PC-3 (cell line): ENCODE data around the gene SLC27A4. TPM values are rescaled to one million over a fixed set of nuclear protein-coding genes. Genes with fewer than 3 reads are reported as not detected.

Experiments used
- ATAC-seq: fragments of 200-7000 bp; cut with Tn5 transposase; 2 replicates; pipeline ENCODE4 v1.9.1; 2020; ENCODE audit warnings: mild to moderate bottlenecking, moderate library complexity
- BruUV-seq: library from RNA; stranded (reverse); fragments of 400-500 nt; replicated peaks from 2 replicates; lab custom pipeline; 2021; lab: Mats Ljungman, UMichigan
- CTCF ChIA-PET: fragments of 300-600 bp; sonication (Branson Sonifier 250); formaldehyde crosslinking; loops from one replicate; lab custom pipeline; 2022; ENCODE audit warnings: antibody characterized with exemption; lab: Charles Lee
- POLR2A ChIA-PET: fragments of 300-600 bp; sonication (Branson Sonifier 250); formaldehyde crosslinking; loops from one replicate; lab custom pipeline; 2022; ENCODE audit warnings: antibody characterized with exemption; ENCODE audit not compliant: unreplicated experiment; lab: Charles Lee
- DNase-seq: peaks from one replicate; pipeline ENCODE4 v3.0.0-alpha.2; 2015
- H2AFZ ChIP-seq: fragments of 300-600 bp; sonication (generic); 2 replicates; pipeline ENCODE4 v1.6.0; 2016; ENCODE audit warnings: antibody characterized with exemption, low read length
- H3F3A ChIP-seq: fragments of 300-600 bp; sonication (generic); one replicate; pipeline ENCODE4 v1.6.0; 2017; ENCODE audit warnings: antibody characterized with exemption, low read length, control low read depth, mild to moderate bottlenecking; ENCODE audit not compliant: unreplicated experiment
- H3K27ac ChIP-seq: fragments of 300-600 bp; sonication (generic); 2 replicates; pipeline ENCODE4 v1.5.1; 2016; ENCODE audit warnings: mild to moderate bottlenecking, low read length
- H3K27me3 ChIP-seq: fragments of 300-600 bp; sonication (generic); 2 replicates; pipeline ENCODE4 v1.6.1; 2016; ENCODE audit warnings: low read length, mixed read lengths
- H3K36me3 ChIP-seq: fragments of 300-600 bp; sonication (generic); 2 replicates; pipeline ENCODE4 v1.6.1; 2016; ENCODE audit warnings: low read depth, mixed run types, low read length, mixed read lengths
- H3K4me1 ChIP-seq: fragments of 300-600 bp; sonication (generic); 2 replicates; pipeline ENCODE4 v1.5.1; 2016; ENCODE audit warnings: low read length; ENCODE audit not compliant: insufficient read depth
- H3K4me2 ChIP-seq: fragments of 300-600 bp; sonication (generic); 2 replicates; pipeline ENCODE4 v1.6.0; 2016; ENCODE audit warnings: low read length
- H3K4me3 ChIP-seq: fragments of 300-600 bp; sonication (generic); 2 replicates; pipeline ENCODE4 v1.5.1; 2016; ENCODE audit warnings: mild to moderate bottlenecking, low read length, mixed read lengths
- H3K79me2 ChIP-seq: fragments of 300-600 bp; sonication (generic); 2 replicates; pipeline ENCODE4 v1.6.1; 2017; ENCODE audit warnings: low read length, mixed read lengths
- H3K9ac ChIP-seq: fragments of 300-600 bp; sonication (generic); 2 replicates; pipeline ENCODE4 v1.6.0; 2016; ENCODE audit warnings: mild to moderate bottlenecking, low read length
- H3K9me2 ChIP-seq: fragments of 300-600 bp; sonication (generic); replicated peaks from 2 replicates; pipeline ENCODE4 v1.6.1; 2016; ENCODE audit warnings: mixed run types, low read length, mixed read lengths
- H3K9me3 ChIP-seq: fragments of 300-600 bp; sonication (generic); 2 replicates; pipeline ENCODE4 v1.6.1; 2016; ENCODE audit warnings: low read length, mixed read lengths
- H4K20me1 ChIP-seq: fragments of 300-600 bp; sonication (generic); 2 replicates; pipeline ENCODE4 v1.6.1; 2016; ENCODE audit warnings: low read length, mixed read lengths
- CTCF ChIP-seq: fragments of 300-600 bp; sonication (generic); conservative IDR thresholded peaks from 2 replicates; pipeline ENCODE4 v1.5.1; 2017; ENCODE audit warnings: antibody characterized with exemption, low read depth, mild to moderate bottlenecking, low read length
- EZH2 ChIP-seq: fragments of 300-600 bp; sonication (generic); IDR thresholded peaks from one replicate; pipeline ENCODE4 v1.6.1; 2017; ENCODE audit warnings: antibody characterized with exemption, mild to moderate bottlenecking, low read length; ENCODE audit not compliant: unreplicated experiment
- EZH2phosphoT487 ChIP-seq: fragments of 300-600 bp; sonication (generic); IDR thresholded peaks from 2 replicates; pipeline ENCODE4 v1.6.1; 2018; ENCODE audit warnings: mild to moderate bottlenecking, antibody characterized with exemption, low read length, borderline replicate concordance
- intact Hi-C: fragments of 100-400 bp; cut with micrococcal nuclease; formaldehyde crosslinking; loops from 2 replicates; pipeline ENCODE4 v1.9.0; 2023
- total RNA-seq: library from RNA; depleted of rRNA; stranded (reverse); fragments of >200 nt; gene quantifications from 2 replicates; pipeline ENCODE4 v1.2.3, GENCODE V29; 2014

SLC27A4 gene
- total RNA-seq, 1 experiment from 2014 or later, result 39.1 TPM

GRCh38 chr9:128392302-128393144, 52.2 kb downstream of the SLC27A4 start:
- H3K9me2 ChIP-seq, result no peaks in the 10 kb centered on the region
- ChIA-PET POLR2A (no interaction called here), CTCF (no interaction called here)
- H3K9ac ChIP-seq, result no peak overlapping the region
- H3K4me2 ChIP-seq, result no peak overlapping the region
- H2AFZ ChIP-seq, result no peak overlapping the region
- H3K4me3 ChIP-seq, result no peak overlapping the region
- no peaks in the 10 kb centered on the region for H3K27me3 ChIP-seq
- intact Hi-C loops, result no loop called here
- H3K4me1 ChIP-seq, result no peaks in the 10 kb centered on the region
- no peaks in the 10 kb centered on the region for H3F3A ChIP-seq
- no peak for ATAC-seq
- no peak overlapping the region for H3K27ac ChIP-seq
- H4K20me1 ChIP-seq, result no peaks in the 10 kb centered on the region
- H3K36me3 ChIP-seq, result no peaks in the 10 kb centered on the region
- TF ChIP-seq EZH2phosphoT487 (no peak), EZH2 (no peak), CTCF (no peak)
- DNase-seq, result no peak
- H3K79me2 ChIP-seq, result no peaks in the 10 kb centered on the region
- H3K9me3 ChIP-seq, result no peaks in the 10 kb centered on the region
- no TSS peak for BruUV-seq

- TF ChIP-seq CTCF (no peak), EZH2phosphoT487 (no peak)
- no peak for DNase-seq
- no TSS peak for BruUV-seq
- Histone ChIP-seq H3K4me1 (no peaks in the 10 kb centered on the region), H3K36me3 (no peaks in the 10 kb centered on the region), H3K27me3 (no peaks in the 10 kb centered on the region), H3K9ac (no peak overlapping the region), H3K9me2 (no peaks in the 10 kb centered on the region), H3F3A (no peaks in the 10 kb centered on the region), H3K4me2 (no peak overlapping the region), H3K9me3 (no peaks in the 10 kb centered on the region), H3K27ac (no peak overlapping the region), H3K79me2 (no peaks in the 10 kb centered on the region), H2AFZ (no peak overlapping the region), H4K20me1 (no peaks in the 10 kb centered on the region), H3K4me3 (no peak overlapping the region)
- ATAC-seq, result no peak
- POLR2A ChIA-PET, result no interaction called here
- CTCF ChIA-PET, result no interaction called here
- intact Hi-C loops, result no loop called here
Observed at GRCh38 chr9:128393145-128393775, 52.9 kb downstream of the SLC27A4 start.

- intact Hi-C loops, result no loop called here
- CTCF ChIA-PET, result no interaction called here
- no peaks in the 10 kb centered on the region for H3K9me3 ChIP-seq
- DNase-seq (no peak), ATAC-seq (no peak)
- POLR2A ChIA-PET, result no interaction called here
- H3K4me3 ChIP-seq, result no peak overlapping the region
- H2AFZ ChIP-seq, result no peak overlapping the region
- no peaks in the 10 kb centered on the region for H3K9me2 ChIP-seq
- no peak overlapping the region for H3K27ac ChIP-seq
- no peak overlapping the region for H3K4me2 ChIP-seq
- no peaks in the 10 kb centered on the region for H3K27me3 ChIP-seq
- TF ChIP-seq CTCF, result no peak
- no peak for TF ChIP-seq EZH2phosphoT487
- no peak for TF ChIP-seq EZH2
- H4K20me1 ChIP-seq, result no peaks in the 10 kb centered on the region
- H3K9ac ChIP-seq, result no peak overlapping the region
- no peaks in the 10 kb centered on the region for H3F3A ChIP-seq
- no peaks in the 10 kb centered on the region for H3K79me2 ChIP-seq
- H3K4me1 ChIP-seq, result no peaks in the 10 kb centered on the region
- no TSS peak for BruUV-seq
- no peaks in the 10 kb centered on the region for H3K36me3 ChIP-seq
Observed at GRCh38 chr9:128393970-128394369, 53.6 kb downstream of the SLC27A4 start.
